Ovary (tissue), 3 donors: ENCODE results near the gene KCNK2.

ENCODE experiments used
- EP300 ChIP-seq: sonication (generic); formaldehyde crosslinking; IDR thresholded peaks from one replicate; pipeline ENCODE4 v1.6.1; 2017; ENCODE audit warnings: antibody characterized with exemption
- POLR2A ChIP-seq: fragments of 450-650 bp; IDR thresholded peaks from one replicate; pipeline ENCODE4 v1.6.1; 2017; ENCODE audit warnings: antibody characterized with exemption, mild to moderate bottlenecking, moderate library complexity
- TF ChIP-seq, protein P1 (sequence below), 3 donors: fragments of 450-650 bp in 2 of 3; fragments of 200-600 bp in 1 of 3; IDR thresholded peaks; one replicate each; pipeline versions ENCODE4 v1.5.1 to v1.8.0; 2016 to 2022; ENCODE audit warnings: antibody characterized with exemption in 3 of 3, mild to moderate bottlenecking in 1 of 3
- donor health status: DM: no; HTN: no; CAD: no.

DNA sequence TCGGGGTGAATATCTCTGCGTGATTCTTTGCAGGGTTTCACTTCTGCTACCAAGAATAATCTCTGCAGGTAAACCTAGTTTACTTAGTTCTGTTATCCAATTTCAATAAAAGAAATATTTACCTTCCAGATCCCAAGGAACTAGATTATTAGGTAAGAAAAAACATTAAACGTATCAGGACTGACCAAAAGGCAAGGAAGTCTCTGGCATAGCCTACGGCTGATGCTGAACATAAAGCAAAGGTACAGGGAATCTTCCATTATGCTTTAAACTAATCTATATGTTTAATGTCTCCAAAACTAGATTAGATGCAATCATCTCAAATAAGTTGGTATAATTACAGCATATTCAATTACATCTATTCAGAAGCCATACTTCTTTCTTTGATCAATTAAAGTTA is 168.9 kb downstream of the KCNK2 start:
- TF ChIP-seq POLR2A (no peak), EP300 (no peak)
- TF ChIP-seq, protein P1, sequence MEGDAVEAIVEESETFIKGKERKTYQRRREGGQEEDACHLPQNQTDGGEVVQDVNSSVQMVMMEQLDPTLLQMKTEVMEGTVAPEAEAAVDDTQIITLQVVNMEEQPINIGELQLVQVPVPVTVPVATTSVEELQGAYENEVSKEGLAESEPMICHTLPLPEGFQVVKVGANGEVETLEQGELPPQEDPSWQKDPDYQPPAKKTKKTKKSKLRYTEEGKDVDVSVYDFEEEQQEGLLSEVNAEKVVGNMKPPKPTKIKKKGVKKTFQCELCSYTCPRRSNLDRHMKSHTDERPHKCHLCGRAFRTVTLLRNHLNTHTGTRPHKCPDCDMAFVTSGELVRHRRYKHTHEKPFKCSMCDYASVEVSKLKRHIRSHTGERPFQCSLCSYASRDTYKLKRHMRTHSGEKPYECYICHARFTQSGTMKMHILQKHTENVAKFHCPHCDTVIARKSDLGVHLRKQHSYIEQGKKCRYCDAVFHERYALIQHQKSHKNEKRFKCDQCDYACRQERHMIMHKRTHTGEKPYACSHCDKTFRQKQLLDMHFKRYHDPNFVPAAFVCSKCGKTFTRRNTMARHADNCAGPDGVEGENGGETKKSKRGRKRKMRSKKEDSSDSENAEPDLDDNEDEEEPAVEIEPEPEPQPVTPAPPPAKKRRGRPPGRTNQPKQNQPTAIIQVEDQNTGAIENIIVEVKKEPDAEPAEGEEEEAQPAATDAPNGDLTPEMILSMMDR (IDR thresholded peaks at IDR 0.05) = no peak
